Measurements from ENCODE around the gene MALT1.

DNA sequence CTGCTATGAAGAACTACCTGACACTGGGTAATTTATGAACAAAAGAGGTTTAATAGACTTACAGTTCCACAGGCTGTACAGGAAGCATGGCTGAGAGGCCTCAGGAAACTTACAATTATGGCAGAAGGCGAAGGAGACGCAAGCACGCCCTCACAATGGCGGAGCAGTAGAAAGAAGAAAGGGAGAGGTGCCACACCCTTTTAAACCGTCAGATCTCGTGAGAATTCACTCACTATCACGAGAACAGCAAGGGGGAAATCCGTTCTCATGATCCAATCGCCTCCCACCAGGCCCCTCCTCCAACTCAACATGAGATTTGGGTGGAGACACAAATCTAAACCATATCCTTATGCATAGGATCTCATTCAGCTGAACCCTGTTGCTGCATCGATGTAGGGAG lies 108.8 kb downstream of the MALT1 start:
- TF ChIP-seq, protein P1, sequence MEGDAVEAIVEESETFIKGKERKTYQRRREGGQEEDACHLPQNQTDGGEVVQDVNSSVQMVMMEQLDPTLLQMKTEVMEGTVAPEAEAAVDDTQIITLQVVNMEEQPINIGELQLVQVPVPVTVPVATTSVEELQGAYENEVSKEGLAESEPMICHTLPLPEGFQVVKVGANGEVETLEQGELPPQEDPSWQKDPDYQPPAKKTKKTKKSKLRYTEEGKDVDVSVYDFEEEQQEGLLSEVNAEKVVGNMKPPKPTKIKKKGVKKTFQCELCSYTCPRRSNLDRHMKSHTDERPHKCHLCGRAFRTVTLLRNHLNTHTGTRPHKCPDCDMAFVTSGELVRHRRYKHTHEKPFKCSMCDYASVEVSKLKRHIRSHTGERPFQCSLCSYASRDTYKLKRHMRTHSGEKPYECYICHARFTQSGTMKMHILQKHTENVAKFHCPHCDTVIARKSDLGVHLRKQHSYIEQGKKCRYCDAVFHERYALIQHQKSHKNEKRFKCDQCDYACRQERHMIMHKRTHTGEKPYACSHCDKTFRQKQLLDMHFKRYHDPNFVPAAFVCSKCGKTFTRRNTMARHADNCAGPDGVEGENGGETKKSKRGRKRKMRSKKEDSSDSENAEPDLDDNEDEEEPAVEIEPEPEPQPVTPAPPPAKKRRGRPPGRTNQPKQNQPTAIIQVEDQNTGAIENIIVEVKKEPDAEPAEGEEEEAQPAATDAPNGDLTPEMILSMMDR (IDR thresholded peaks at IDR 0.05) = no peak
- no peak for TF ChIP-seq ZFX (IDR thresholded peaks at IDR 0.05; ENCODE audit: borderline replicate concordance)
